GM04503 (cell line): ENCODE measurements around the gene TP53I3.
"Not testable (repeated sequence)": the region's sequence is repeated elsewhere in the genome, so short reads cannot be mapped to it uniquely, and the experiment has no call there.

ENCODE experiments used
- DNase-seq: peaks from one replicate; pipeline ENCODE4 v3.0.0-alpha.2; 2012; ENCODE audit warnings: low read depth

The TP53I3 gene

GRCh38 chr2:24100732-24101131 is 16.1 kb upstream of the TP53I3 start:
- DNase-seq, result not testable (repeated sequence)

- not testable (repeated sequence) for DNase-seq
Measured at GRCh38 chr2:24095171-24095677, 10.6 kb upstream of the TP53I3 start.

GRCh38 chr2:24093270-24093669 is 8.6 kb upstream of the TP53I3 start:
- not testable (repeated sequence) for DNase-seq

- DNase-seq, result no peak
Measured at GRCh38 chr2:24088821-24089359, 4.3 kb upstream of the TP53I3 start.

GRCh38 chr2:24087032-24087431 is 2.4 kb upstream of the TP53I3 start:
- DNase-seq, result no peak

- DNase-seq, result no peak
Measured at GRCh38 chr2:24086241-24086640, 1.6 kb upstream of the TP53I3 start.

- DNase-seq, result no peak
Measured at GRCh38 chr2:24085200-24085489, 511 bp upstream of the TP53I3 start.

- DNase-seq, result peak; percentile 39
Measured at GRCh38 chr2:24083567-24084385, 858 bp downstream of the TP53I3 start.

GRCh38 chr2:24082787-24083566 is 1.7 kb downstream of the TP53I3 start:
- no peak for DNase-seq

- DNase-seq, result no peak
Measured at GRCh38 chr2:24080701-24081100, 3.9 kb downstream of the TP53I3 start.

GRCh38 chr2:24077879-24078278 is 6.8 kb downstream of the TP53I3 start:
- DNase-seq, result no peak

- DNase-seq, result no peak
Measured at GRCh38 chr2:24077535-24077877, 7.1 kb downstream of the TP53I3 start.

GRCh38 chr2:24076849-24077534 is 7.6 kb downstream of the TP53I3 start:
- no peak for DNase-seq

- DNase-seq, result peak; percentile 93
Measured at GRCh38 chr2:24075915-24076848, 8.5 kb downstream of the TP53I3 start, which contains the start of gene SF3B6. SF3B6 (minus strand) TSS chr2:24076326; CDS start chr2:24076229, 97 bp downstream.

GRCh38 chr2:24075259-24075658 is 9.4 kb downstream of the TP53I3 start:
- DNase-seq, result no peak

GRCh38 chr2:24073816-24074215 is 10.8 kb downstream of the TP53I3 start:
- no peak for DNase-seq

- DNase-seq, result no peak
Measured at GRCh38 chr2:24072259-24072658, 12.4 kb downstream of the TP53I3 start.

GRCh38 chr2:24065341-24065740 is 19.3 kb downstream of the TP53I3 start:
- DNase-seq, result no peak

GRCh38 chr2:24058564-24059271 is 25.9 kb downstream of the TP53I3 start:
- no peak for DNase-seq

- no peak for DNase-seq
Measured at GRCh38 chr2:24055750-24056149, 28.9 kb downstream of the TP53I3 start.
